A549 (cell line): ENCODE measurements around the gene ESRRG. TPM values are rescaled to one million over a fixed set of nuclear protein-coding genes. Genes with fewer than 3 reads are reported as not detected.

Source experiments
- ATAC-seq, 2 experiments: fragments of 200-7000 bp in 1 of 2; fragments of >200 bp in 1 of 2; cut with Nextera tagmentation in 1 of 2; cut with Tn5 transposase in 1 of 2; 3 replicates each; pipeline versions ENCODE4 v1.8.0 to v1.9.1; 2018 to 2020; ENCODE audit warnings: mild to moderate bottlenecking in 1 of 2, moderate library complexity in 1 of 2
- CTCF ChIA-PET: fragments of 300-600 bp; sonication (Branson Sonifier 250); formaldehyde crosslinking; extraction: SDS; loops from one replicate; lab custom pipeline; 2021; ENCODE audit warnings: antibody characterized with exemption, inconsistent platforms; lab: Yijun Ruan, JAX
- POLR2A ChIA-PET: fragments of 350-600 bp; formaldehyde crosslinking; extraction: SDS; loops from one replicate; lab custom pipeline; 2021; ENCODE audit warnings: antibody characterized with exemption, inconsistent platforms; lab: Yijun Ruan, JAX
- DNase-seq, 2 experiments: peaks; one replicate each; pipeline versions ENCODE4 v3.0.0 to v3.0.0-alpha.2; 2011 to 2016; ENCODE audit warnings: low read depth in 1 of 2, low spot score in 1 of 2
- FAIRE-seq: peaks from 2 replicates; lab custom pipeline; 2011; peaks lifted over from hg19 to GRCh38; lab: Jason Lieb, UNC
- H3K27ac ChIP-seq, 2 experiments: fragments of >200 bp; sonication (Bioruptor Twin); formaldehyde crosslinking; 3 replicates each; pipeline ENCODE4 v1.5.1; 2016 to 2017
- H3K4me1 ChIP-seq: fragments of >200 bp; sonication (Bioruptor Twin); formaldehyde crosslinking; 3 replicates; pipeline ENCODE4 v1.6.1; 2016
- H3K4me2 ChIP-seq: fragments of >200 bp; sonication (Bioruptor Twin); formaldehyde crosslinking; 3 replicates; pipeline ENCODE4 v1.6.1; 2016
- H3K4me3 ChIP-seq: fragments of >200 bp; sonication (Bioruptor Twin); formaldehyde crosslinking; 3 replicates; pipeline ENCODE4 v1.5.1; 2016
- H3K9me3 ChIP-seq: fragments of >200 bp; sonication (Bioruptor Twin); formaldehyde crosslinking; 3 replicates; pipeline ENCODE4 v1.6.1; 2016
- CHD2 ChIP-seq: fragments of 150-350 bp; IDR thresholded peaks from 2 replicates; pipeline ENCODE4 v1.6.1; 2014; ENCODE audit warnings: low read length; ENCODE audit not compliant: partially characterized antibody
- FOSB ChIP-seq: fragments of 250-450 bp; sonication (Bioruptor Pico); IDR thresholded peaks from 2 replicates; pipeline ENCODE4 v1.5.0; 2020; ENCODE audit warnings: mild to moderate bottlenecking, moderate library complexity
- FOSL2 ChIP-seq, 2 experiments: fragments of 450-650 bp in 1 of 2; fragments of >200 bp in 1 of 2; sonication (Bioruptor Twin) in 1 of 2; formaldehyde crosslinking; IDR thresholded peaks; 2 replicates each; pipeline versions ENCODE4 v1.5.0 to v1.6.1; 2016 to 2020; ENCODE audit warnings: mild to moderate bottlenecking in 1 of 2, moderate library complexity in 1 of 2
- GATA3 ChIP-seq: IDR thresholded peaks from 2 replicates; pipeline ENCODE4 v1.6.1; 2012; ENCODE audit warnings: borderline replicate concordance
- HMGXB4 ChIP-seq: fragments of 250-450 bp; sonication (Bioruptor Pico); IDR thresholded peaks from 2 replicates; pipeline ENCODE4 v1.5.0; 2021; ENCODE audit warnings: mild to moderate bottlenecking, moderate library complexity, borderline replicate concordance
- HOXA7 ChIP-seq: fragments of 250-450 bp; sonication (Bioruptor Pico); IDR thresholded peaks from 2 replicates; pipeline ENCODE4 v1.5.0; 2020; ENCODE audit warnings: mild to moderate bottlenecking, moderate library complexity
- HOXB5 ChIP-seq: fragments of 250-450 bp; sonication (Bioruptor Pico); IDR thresholded peaks from 2 replicates; pipeline ENCODE4 v1.5.0; 2020; ENCODE audit warnings: mild to moderate bottlenecking, moderate library complexity
- MAFK ChIP-seq: fragments of 450-650 bp; IDR thresholded peaks from 2 replicates; pipeline ENCODE4 v1.6.1; 2014; ENCODE audit not compliant: partially characterized antibody
- MAX ChIP-seq: IDR thresholded peaks from 2 replicates; pipeline ENCODE4 v1.6.1; 2012
- NFE2L2 ChIP-seq: fragments of 150-350 bp; conservative IDR thresholded peaks from 2 replicates; pipeline ENCODE4 v1.6.1; 2014; ENCODE audit warnings: low read length
- NR3C1 ChIP-seq: fragments of >200 bp; sonication (Bioruptor Twin); formaldehyde crosslinking; IDR thresholded peaks from 3 replicates; pipeline ENCODE4 v1.6.1; 2017
- POLR2A ChIP-seq: IDR thresholded peaks from 2 replicates; pipeline ENCODE4 v1.6.1; 2012; ENCODE audit warnings: mild to moderate bottlenecking, low read length
- POLR2AphosphoS2 ChIP-seq: conservative IDR thresholded peaks from 2 replicates; pipeline ENCODE4 v1.6.1; 2012; ENCODE audit warnings: low read length, improper control_type of control experiment, inconsistent platforms
- RAD21 ChIP-seq, 2 experiments: fragments of >200 bp in 1 of 2; sonication (Bioruptor Twin) in 1 of 2; formaldehyde crosslinking in 1 of 2; IDR thresholded peaks in 1 of 2; conservative IDR thresholded peaks in 1 of 2; 2 replicates in 1 of 2; 3 replicates in 1 of 2; pipeline ENCODE4 v1.6.1; 2012 to 2018; ENCODE audit warnings: inconsistent platforms in 1 of 2
- REST ChIP-seq: fragments of 200-600 bp; sonication (generic); IDR thresholded peaks from 2 replicates; pipeline ENCODE4 v1.6.1; 2016; ENCODE audit warnings: antibody characterized with exemption, mild to moderate bottlenecking, moderate library complexity
- SMC3 ChIP-seq: fragments of >200 bp; sonication (Bioruptor Twin); formaldehyde crosslinking; IDR thresholded peaks from 3 replicates; pipeline ENCODE4 v1.6.1; 2018; ENCODE audit warnings: inconsistent platforms
- TFCP2L1 ChIP-seq: fragments of 250-450 bp; sonication (Bioruptor Pico); IDR thresholded peaks from 2 replicates; pipeline ENCODE4 v1.5.0; 2021; ENCODE audit warnings: mild to moderate bottlenecking
- TP53 ChIP-seq: fragments of 250-450 bp; sonication (Bioruptor Pico); IDR thresholded peaks from 2 replicates; pipeline ENCODE4 v1.5.0; 2021; ENCODE audit warnings: mild to moderate bottlenecking, moderate library complexity
- ZSCAN20 ChIP-seq: fragments of 250-450 bp; sonication (Bioruptor Pico); IDR thresholded peaks from 2 replicates; pipeline ENCODE4 v1.8.0; 2022; ENCODE audit warnings: mild to moderate bottlenecking, moderate library complexity
- WGBS: methylation state at CpG from one replicate; pipeline ENCODE4 v1.1.6; 2017; ENCODE audit errors: missing lambda C conversion rate; 5-methylcytosine and 5-hydroxymethylcytosine counted together
- polyA plus RNA-seq, 4 experiments: library from polyadenylated mRNA; depleted of rRNA in 3 of 4; stranded (reverse); fragments of >200 nt; fragmentation: RNase III in 1 of 4; extraction: RNeasy Plus Mini Kit Qiagen cat#74134 plus additional on column Dnase treatment in 1 of 4; gene quantifications; 2 replicates in 3 of 4; 3 replicates in 1 of 4; pipeline ENCODE4 v1.2.3, GENCODE V29; 2011 to 2017

ESRRG gene
- polyA plus RNA-seq, 2 of the 4 experiments (the other 2 are of a cell fraction), result 0.09 TPM; not detected in 1

- ChIA-PET CTCF (interaction anchor here (0.9 kb wide), 1 partner anchor 9 kb away, joined by 3 read pairs; no protein-coding TSS in a partner anchor), POLR2A (no interaction called here)
- ATAC-seq, result no peak
- Histone ChIP-seq H3K9me3 (no peaks in the 10 kb centered on the region), H3K4me3 (no peak overlapping the region), H3K4me2 (no peak overlapping the region), H3K27ac (no peak overlapping the region), H3K4me1 (no peaks in the 10 kb centered on the region)
- DNase-seq, result no peak
- no peak for FAIRE-seq
- 8% methylated on average over 4 of the region's 4 CpGs for WGBS
- no peak for TF ChIP-seq TFCP2L1 (CRISPR knock-in tag)
- TF ChIP-seq MAX, result no peak
- no peak for TF ChIP-seq MAFK
- no peak for TF ChIP-seq NR3C1
- TF ChIP-seq ZSCAN20 (CRISPR knock-in tag), result no peak
These were observed 146.8 kb downstream of the ESRRG start for GRCh38 chr1:216576234-216576937.

GRCh38 chr1:216566641-216567205 is 156.5 kb downstream of the ESRRG start:
- WGBS, result 13% methylated on average over 3 of the region's 3 CpGs
- DNase-seq (peak in 1 of 2 experiments; percentile 10), FAIRE-seq (no peak), ATAC-seq (no peak)
- Histone ChIP-seq H3K4me2 (no peak overlapping the region), H3K27ac (no peak overlapping the region), H3K4me1 (no peaks in the 10 kb centered on the region), H3K9me3 (no peaks in the 10 kb centered on the region), H3K4me3 (no peak overlapping the region)
- ChIA-PET CTCF (interaction anchor here (0.7 kb wide), 1 partner anchor 48 kb away, joined by 3 read pairs; no protein-coding TSS in a partner anchor), POLR2A (no interaction called here)
- TF ChIP-seq HOXB5, result no peak
- no peak for TF ChIP-seq GATA3
- TF ChIP-seq FOSB, result no peak
- TF ChIP-seq RAD21 (conservative IDR thresholded peaks at IDR 0.05 in 1 of 2, IDR thresholded peaks at IDR 0.05 in 1 of 2), result 0 out of 5 replicates have a peak, but pooled peaks of 1 of the 2 experiments have one; percentile 27

GRCh38 chr1:216563087-216563486 is 160.1 kb downstream of the ESRRG start:
- no peak for DNase-seq
- Histone ChIP-seq H3K9me3 (no peaks in the 10 kb centered on the region), H3K4me2 (no peak overlapping the region), H3K4me1 (no peaks in the 10 kb centered on the region), H3K27ac (no peak overlapping the region), H3K4me3 (no peak overlapping the region)
- POLR2A ChIA-PET, result no interaction called here
- FAIRE-seq, result no peak
- CTCF ChIA-PET, result no interaction called here
- 60% methylated on average over 8 of the region's 8 CpGs for WGBS
- no peak for ATAC-seq
- no peak for TF ChIP-seq TP53 (CRISPR knock-in tag)
- no peak for TF ChIP-seq POLR2A
- no peak for TF ChIP-seq CHD2
- TF ChIP-seq HOXA7 (CRISPR knock-in tag), result no peak
- no peak for TF ChIP-seq TFCP2L1 (CRISPR knock-in tag)
- no peak for TF ChIP-seq SMC3
- TF ChIP-seq REST, result no peak
- no peak for TF ChIP-seq NR3C1
- no peak for TF ChIP-seq NFE2L2
- TF ChIP-seq FOSL2 (IDR thresholded peaks at IDR 0.05), result no peak
- no peak for TF ChIP-seq FOSL2 (CRISPR knock-in tag; IDR thresholded peaks at IDR 0.05)
- TF ChIP-seq MAFK, result no peak
- no peak for TF ChIP-seq HMGXB4
- no peak for TF ChIP-seq POLR2AphosphoS2
- no peak for TF ChIP-seq FOSB
